IPS-NIHi7 (cell line): ENCODE data around the gene OR10H5.
"Not testable (repeated sequence)": the region's sequence is repeated elsewhere in the genome, so short reads cannot be mapped to it uniquely, and the experiment has no call there.

Experiments
- DNase-seq: peaks from one replicate; pipeline ENCODE4 v3.0.0; 2012; ENCODE audit warnings: mixed read lengths; ENCODE audit errors: extremely low spot score

OR10H5 gene

GRCh38 chr19:15811476-15811875 lies 24.0 kb downstream of the OR10H5 start:
- DNase-seq, result no peak

- DNase-seq, result no peak
These were observed 24.7 kb downstream of the OR10H5 start for GRCh38 chr19:15812060-15812722.

DNA sequence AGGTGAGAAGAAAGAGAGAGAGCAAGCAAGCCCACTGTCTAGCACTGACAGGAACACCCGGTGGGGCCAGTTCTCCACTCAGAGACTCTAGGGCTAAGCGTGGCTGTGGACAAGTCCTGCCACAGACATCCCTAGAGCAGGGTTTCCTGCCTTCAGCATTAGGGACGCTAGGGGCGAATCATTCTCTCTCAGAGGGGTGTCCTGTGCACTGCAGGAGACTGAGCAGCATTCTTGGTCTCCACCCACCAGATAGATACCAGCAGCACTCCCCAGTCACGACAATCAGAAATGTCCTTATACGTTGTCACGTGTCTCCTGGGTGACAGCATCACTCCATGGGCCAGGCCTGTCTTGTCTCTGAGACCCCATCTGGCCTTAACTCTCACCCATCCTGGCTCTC lies 26.5 kb downstream of the OR10H5 start:
- no peak for DNase-seq

DNA sequence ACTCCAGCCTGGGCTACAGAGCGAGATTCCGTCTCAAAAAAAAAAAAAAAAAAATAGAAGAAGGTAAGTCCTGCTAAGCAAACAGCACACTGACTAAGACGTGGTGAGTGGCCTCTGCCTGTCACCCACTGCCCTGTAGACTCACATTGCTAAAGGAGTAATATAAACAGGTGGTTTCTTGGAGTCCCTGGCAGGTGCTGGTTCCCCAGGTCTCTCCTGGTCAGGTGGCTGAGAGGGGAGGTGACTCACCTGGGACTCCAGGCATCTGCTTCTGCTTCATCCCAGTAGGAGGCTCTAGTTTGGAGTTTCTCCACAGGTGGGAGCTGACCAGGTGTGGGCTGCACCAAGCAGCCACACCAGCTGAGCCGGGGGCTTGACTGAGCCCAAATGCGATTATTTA lies 27.8 kb downstream of the OR10H5 start, which contains the start of gene OR10H1:
TSS of gene OR10H1 (minus strand) at position 359 of the 400 bp plus-strand sequence. CDS start 7,627 bp downstream, outside the sequence.
- no peak for DNase-seq

DNA sequence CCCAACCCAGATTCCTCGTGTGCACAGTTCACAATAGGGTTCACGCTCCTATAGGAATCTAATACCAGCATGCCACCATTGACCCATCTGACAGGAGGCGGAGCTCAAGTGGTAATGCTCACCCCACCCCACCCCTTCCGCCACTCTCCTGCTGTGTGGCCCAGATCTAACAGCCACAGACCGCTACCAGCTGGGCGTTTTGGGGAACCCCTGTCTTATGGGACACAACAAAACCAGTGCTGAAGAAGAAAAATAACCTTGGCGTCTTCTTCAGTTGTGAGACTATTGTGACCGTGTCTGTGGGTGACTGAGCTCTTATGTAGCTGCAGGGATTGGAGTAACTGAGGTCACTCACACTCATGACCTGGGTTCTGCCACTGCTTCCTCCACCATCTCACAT lies 33.2 kb downstream of the OR10H5 start:
- no peak for DNase-seq

GRCh38 chr19:15825753-15826152 lies 38.3 kb downstream of the OR10H5 start:
- DNase-seq, result no peak

DNA sequence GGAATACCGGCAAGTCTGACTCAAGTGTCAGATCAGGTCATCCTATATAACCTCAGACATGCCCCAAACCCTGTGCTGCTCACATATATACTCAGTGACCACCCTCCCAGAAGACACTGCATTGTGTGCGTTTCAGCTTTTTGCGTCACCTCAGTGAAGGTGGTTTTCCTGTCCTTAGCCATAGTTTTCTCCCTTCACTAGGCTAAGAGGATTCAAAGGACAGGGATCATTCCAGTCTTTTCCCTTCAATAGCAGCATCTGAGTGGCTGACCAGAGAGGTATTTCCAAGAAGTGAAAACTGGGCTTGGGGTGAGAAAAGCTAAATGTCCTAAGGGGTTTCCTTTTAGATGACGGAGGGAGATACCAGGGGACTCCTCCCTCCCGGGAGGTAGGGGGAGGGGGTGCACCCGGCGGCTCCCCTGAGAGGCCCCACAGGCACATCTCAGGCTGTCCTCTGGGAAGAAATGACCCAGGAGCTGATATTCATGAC lies 40.7 kb downstream of the OR10H5 start:
- DNase-seq, result no peak

DNA sequence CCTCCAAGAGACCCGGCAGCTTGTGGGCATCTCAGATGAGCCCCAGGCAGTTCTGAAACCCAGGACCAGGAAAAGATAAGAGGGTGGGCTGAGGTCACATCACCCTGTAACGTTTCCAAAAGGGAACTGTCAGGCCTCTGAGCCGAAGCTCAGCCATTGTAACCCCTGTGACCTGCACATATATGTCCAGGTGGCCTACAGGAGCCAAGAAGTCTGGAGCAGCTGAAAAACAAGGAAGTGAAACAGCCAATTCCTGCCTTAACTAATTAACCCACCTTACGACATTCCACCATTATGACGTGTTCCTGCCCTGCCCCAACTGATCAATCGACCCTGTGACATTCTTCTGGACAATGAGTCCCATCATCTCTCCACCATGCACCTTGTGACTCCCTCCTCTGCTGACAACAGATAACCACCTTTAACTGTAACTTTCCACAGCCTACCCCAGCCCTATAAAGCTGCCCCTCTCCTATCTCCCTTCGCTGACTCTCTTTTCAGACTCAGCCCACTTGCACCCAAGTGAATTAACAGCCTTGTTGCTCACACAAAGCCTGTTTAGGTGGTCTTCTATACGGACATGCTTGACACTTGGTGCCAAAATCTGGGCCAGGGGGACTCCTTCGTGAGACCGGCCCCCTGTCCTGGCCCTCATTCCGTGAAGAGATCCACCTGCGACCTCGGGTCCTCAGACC lies 41.3 kb downstream of the OR10H5 start:
- DNase-seq, result not testable (repeated sequence)

DNA sequence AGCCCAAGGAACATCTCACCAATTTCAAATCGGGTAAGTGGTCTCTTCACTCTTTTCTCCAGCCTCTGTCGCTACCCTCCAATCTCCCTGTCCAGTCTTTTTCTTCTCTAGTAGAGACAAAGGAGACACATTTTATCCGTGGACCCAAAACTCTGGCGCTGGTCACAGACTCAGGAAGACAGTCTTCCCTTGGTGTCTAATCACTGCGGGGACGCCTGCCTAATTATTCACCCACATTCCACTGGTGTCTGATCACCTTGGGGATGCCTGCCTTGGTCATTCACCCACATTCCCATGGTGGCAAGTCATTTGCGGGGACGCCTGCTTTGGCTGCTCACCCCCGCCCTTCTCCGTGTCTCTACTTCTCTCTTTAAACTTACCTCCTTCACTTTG lies 41.8 kb downstream of the OR10H5 start:
- no peak for DNase-seq

GRCh38 chr19:15829786-15830185 lies 42.3 kb downstream of the OR10H5 start:
- DNase-seq, result no peak

DNA sequence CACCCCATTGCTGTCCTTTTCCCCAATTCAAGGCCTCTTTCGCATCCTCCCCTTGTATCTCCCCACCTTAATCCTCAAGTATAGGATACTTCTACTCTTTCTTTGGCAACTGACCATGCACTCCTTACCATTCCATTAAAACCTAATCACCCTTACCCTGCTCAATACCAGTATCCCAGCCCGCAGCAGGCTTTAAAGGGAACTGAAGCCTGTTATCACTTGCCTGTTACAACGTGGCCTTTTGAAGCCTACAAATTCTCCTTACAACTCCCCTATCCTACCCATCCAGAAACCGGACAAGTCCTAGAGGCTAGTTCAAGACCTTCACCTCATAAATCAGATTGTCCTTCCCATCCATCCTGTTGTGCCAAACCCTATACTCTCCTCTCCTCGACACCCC lies 44.2 kb downstream of the OR10H5 start:
- no peak for DNase-seq

GRCh38 chr19:15834232-15834631 lies 46.8 kb downstream of the OR10H5 start:
- DNase-seq, result not testable (repeated sequence)

- not testable (repeated sequence) for DNase-seq
These were observed 48.3 kb downstream of the OR10H5 start for GRCh38 chr19:15835565-15836329.

DNA sequence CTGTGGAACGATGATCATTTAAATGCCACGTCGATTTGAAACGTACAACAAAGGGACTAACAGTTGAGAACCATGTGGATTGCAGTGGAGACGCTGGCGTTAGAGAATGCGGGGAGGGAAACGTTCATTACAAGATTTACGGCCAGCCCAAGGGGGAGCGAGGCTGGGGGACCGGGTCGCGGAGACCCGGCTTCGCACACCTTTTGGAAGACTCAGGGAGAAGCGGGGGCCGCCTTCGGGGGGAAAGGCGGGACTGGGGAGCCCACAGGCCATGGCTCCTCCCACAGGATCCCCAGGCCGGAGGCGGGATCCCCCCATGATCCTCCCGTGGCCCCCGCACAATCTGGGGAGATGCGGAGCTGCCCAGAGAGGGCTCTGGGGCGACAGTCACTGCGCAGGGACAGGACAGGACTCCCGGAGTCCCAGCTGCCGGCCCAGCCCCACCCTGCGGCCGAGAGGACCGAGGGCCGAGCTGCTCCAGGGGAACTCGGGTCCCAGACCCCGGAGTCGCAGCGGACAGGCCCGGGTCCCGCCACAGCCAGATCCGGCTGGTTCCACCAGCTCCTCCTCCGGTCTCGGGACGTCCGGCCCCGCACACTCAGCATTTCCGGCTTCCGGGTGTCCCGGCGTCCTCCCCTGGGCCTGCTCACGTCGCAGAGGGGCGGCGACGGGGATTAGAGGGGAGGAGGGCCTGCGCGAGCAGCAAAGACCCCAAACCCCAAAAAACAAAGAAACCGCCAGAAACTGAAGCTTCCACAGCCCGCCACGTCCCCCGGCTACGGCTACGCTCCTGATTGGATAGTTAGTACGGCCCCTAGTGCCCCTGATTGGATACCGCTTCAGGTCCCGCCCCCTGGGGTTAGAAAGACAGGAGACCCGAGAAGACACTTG lies 49.1 kb downstream of the OR10H5 start:
- no peak for DNase-seq

- DNase-seq, result no peak
These were observed 49.8 kb downstream of the OR10H5 start for GRCh38 chr19:15837221-15837731.

GRCh38 chr19:15838351-15838750 lies 50.9 kb downstream of the OR10H5 start:
- no peak for DNase-seq

DNA sequence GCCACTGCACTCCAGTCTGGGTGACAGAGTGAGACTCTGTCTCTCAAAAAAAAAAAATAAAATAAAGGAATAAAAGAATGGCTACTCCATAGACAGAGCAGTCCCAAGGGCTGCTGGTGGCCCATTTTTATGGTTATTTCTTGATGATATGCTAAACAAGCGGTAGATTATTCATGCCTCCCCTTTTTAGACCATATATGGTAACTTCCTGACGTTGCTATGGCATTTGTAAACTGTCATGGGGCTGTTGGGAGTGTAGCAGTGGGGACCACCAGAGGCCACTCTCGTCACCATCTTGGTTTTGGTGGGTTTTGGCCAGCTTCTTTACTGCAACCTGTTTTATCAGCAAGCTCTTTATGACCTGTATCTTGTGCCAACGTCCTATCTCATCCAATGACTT lies 52.4 kb downstream of the OR10H5 start:
- DNase-seq, result not testable (repeated sequence)

GRCh38 chr19:15840833-15841232 lies 53.4 kb downstream of the OR10H5 start:
- DNase-seq, result no peak

DNA sequence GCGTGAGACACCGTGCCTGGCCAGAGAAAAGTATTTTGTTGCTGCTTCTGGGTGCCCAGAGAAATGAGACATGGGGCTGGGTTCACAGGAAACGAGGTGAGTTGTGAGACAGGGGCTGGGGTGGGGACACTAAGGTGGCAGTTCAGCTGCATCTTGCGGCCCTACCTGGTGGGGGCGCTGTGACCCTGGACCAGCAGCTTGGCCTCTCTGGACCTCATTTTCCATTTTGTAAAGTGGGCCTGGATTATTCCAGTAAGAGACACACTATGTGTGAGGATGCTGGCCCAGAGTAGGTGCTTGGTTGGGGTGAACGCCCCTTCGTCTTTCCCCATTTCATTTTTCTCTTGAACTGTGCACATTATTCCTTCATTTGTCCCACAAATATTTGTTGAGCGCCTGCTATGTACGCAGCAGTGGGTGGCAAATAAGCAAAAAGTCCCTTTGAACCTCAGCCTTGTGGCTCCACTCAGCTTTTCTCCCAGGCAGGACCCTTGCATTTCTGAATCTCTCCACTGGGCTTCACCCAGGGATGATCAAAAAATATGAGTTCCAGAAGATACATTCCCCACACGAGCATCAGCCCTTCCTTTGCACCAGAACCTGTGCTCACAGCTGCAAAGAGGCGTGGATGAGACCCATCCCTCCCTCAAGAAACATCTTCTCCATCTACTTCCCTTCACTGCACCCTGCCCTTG lies 54.6 kb downstream of the OR10H5 start:
- no peak for DNase-seq

DNA sequence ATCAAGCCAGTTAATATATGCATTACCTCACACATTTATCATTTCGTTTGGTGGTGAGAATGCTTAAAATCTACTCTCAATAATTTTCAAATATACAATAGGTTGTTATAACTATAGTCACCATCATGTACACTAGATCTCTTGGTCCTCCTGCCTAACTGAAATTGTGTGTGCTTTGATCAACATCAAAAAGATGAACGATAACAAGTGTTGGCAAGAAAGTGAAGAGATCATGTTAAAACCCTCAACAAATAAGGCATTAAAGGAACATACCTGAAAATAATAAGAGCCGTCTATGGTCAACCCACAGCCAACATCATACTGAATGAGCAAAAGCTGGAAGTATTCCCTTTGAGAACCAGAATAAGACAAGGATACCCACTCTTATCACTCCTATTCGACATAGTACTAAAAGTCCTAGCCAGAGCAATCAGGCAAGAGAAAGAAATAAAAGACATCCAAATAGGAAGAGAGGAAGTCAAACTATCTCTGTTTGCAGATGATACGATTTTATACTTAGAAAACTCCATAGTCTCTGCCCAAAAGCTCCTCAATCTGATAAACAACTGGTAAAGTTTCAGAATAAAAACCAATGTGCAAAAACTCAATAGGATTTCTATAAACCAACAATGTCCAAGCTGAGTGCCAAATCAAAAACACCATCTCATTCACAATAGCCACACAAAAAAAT lies 55.9 kb downstream of the OR10H5 start:
- no peak for DNase-seq
